GM10847 (cell line): Measurements from ENCODE around the gene ITPKA.

Experiments used
- POLR2A ChIP-seq: IDR thresholded peaks from 2 replicates; pipeline ENCODE4 v1.6.1; 2011; ENCODE audit not compliant: insufficient read length; ENCODE audit errors: extremely low read depth

Gene ITPKA

DNA sequence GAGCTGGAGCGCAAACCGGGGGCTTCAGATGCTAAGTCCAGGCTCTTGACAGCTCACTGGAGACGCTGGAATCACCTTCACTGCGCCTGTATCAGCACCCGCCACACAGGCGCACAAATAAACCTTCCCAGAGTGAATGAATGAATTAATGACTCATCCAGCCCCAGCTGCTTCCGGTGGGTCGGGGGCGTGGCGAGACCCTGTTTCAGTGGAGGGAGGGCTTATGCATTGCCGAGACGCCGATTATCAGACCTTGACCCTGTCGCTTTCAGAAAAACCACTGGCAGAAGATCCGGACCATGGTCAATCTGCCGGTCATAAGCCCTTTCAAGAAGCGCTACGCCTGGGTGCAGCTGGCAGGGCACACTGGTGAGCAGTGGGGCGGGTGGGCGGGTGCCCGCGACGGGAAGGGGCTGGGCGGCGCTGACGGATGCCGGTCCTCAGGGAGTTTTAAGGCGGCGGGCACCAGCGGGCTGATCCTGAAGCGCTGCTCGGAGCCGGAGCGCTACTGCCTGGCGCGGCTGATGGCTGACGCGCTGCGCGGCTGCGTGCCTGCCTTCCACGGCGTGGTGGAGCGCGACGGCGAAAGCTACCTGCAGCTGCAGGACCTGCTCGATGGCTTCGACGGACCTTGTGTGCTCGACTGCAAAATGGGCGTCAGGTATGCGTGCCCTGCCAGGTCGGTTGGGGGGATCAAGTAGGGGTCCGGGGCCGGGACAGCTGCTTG lies 7.7 kb downstream of the ITPKA start:
- no peak for TF ChIP-seq POLR2A

DNA sequence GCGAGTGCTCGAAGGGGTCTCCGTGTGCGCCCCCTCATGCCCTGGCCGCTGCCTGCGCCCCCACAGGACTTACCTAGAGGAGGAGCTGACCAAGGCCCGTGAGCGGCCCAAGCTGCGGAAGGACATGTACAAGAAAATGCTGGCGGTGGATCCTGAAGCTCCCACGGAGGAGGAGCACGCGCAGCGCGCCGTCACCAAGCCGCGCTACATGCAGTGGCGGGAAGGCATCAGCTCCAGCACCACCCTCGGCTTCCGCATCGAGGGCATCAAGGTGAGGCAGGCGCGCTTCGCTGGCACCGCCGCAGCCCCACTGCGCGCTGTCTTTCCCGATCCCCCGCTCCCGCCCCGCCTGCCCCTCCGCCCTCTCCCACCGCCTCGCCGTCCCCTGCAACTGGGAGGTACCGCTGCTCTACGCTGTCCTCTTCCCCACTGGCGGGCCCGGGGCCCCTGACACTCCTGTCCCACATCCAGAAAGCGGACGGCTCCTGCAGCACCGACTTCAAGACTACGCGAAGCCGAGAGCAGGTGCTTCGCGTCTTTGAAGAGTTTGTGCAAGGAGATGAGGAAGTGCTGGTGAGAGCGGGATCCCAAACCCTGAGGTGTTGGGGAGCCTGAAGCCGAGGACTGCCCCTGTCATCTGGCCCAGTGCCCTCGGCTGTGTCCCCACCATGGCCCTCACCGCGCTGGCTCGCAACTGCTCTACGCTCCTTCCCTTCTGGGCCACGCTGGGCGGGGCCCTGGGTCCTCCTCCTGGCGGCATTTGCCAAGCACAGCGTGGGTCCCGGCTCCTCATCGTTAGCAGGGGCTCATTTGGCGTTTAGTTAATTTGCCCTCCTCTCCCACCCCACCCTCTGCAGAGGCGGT lies 8.5 kb downstream of the ITPKA start:
- no peak for TF ChIP-seq POLR2A

DNA sequence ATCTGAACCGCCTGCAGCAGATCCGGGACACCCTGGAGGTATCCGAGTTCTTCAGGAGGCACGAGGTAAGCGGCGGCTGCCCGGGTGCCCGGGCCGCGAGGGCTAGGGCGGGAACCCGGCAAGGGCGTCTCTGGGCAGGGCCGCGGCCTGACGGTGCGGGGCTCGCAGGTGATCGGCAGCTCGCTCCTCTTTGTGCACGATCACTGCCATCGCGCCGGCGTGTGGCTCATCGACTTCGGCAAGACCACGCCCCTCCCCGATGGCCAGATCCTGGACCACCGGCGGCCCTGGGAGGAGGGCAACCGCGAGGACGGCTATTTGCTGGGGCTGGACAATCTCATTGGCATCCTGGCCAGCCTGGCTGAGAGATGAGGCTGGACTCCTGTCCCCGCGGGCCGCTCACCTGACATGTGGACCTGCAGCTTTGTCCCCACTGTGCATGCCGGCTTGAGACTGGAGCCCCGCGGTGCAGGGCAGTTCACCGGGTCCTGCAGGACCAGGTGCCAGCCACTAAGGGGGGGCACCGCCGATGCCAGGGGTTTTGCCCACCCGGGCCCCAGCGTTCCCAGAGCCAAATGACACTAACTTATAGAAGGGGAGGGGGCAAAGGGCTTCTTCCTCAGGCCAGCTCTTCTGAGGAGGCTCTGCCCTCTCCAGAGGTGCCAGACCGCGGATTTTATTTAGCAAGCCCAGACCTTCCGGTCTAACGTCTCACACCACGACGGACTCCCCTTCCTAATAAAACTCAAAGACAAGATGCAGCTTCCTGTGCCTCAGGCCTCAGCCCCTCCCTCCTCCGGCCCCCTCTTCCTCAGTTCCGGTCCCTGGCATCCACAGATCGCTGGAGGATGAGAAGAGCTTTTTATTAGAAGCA lies 9.4 kb downstream of the ITPKA start:
- TF ChIP-seq POLR2A: no peak

- no peak for TF ChIP-seq POLR2A
Observed at GRCh38 chr15:41503669-41504010, 10.0 kb downstream of the ITPKA start.

DNA sequence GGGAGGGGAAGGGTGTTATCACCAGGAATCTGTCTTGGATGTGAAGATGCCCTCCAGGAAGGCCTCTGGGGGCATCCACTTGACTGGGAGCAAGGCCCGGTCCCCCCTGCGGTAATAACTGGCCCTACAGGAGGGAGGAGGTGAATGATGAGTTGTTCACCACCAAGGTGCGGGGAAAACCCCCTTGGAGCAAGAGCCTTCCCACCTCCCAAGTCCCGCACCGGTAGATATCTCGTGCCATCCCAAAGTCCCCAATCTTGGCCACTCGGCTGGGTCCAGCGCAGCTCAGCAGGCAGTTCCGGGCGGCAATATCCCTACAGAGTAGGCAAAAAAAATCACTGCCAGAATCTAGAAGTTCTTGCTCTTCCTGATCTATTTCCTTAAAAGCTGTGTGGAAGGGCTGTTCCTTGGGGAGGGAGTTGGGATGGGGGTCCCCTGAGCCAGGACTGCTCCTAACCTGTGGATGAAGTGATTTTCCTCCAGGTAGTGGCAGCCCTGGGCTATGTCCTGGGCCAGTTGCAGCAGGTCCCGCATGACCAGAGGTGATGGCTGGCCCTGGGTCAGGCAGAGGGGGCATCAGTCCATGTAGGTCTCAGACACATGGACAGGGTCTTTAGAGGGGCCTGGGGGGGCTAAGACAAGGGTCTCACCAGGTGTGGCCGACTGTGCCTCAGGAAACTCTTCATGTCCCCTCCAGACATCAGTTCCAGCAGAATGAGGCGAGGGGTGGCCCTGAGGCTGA lies 11.2 kb downstream of the ITPKA start:
- TF ChIP-seq POLR2A: no peak

DNA sequence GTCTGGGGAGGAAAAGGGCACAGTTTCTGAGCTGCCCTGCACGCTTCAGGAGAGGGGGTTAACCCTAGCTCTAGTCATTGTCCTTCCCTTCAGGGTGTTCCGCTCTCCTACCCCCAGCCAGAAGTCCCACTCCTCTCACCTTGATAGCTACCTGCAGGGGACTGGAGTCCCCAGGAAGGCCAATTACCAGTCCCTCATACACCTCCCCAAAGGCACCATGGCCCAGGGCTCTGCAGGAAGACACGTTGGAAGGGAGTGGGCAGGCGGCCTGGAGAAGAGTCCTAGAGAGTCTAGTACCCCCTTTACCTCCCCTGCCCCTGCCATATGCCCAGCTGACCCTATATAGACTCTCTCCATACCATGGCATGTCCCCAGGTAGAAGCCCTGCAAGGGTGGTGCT lies 12.1 kb downstream of the ITPKA start:
- TF ChIP-seq POLR2A: no peak

DNA sequence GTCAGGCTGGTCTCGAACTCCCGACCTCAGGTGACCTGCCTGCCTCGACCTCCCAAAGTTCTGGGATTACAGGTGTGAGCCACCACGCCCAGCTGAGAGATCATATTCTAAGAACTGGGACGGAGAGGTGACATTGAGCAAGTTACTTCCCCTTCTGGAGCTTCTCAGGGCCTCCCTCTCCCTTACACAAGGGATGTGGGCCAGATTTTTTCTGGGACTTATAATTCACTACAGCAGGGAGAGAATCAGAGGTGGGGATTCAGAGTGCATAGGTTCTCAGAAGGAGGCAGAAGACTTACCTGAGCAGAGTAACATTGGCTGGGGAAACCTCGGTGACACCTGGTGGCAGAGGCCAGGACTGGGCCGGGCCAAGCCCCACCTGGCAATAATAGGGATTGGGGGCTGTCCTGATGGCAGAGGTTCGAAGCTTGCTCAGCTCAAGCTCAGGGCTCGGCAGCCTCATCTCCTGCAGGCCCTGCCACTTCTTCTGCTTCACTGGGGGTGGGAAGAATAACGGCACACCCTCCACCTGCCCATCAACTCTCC lies 13.2 kb downstream of the ITPKA start:
- no peak for TF ChIP-seq POLR2A

- no peak for TF ChIP-seq POLR2A
Observed at GRCh38 chr15:41507820-41508290, 14.2 kb downstream of the ITPKA start.

DNA sequence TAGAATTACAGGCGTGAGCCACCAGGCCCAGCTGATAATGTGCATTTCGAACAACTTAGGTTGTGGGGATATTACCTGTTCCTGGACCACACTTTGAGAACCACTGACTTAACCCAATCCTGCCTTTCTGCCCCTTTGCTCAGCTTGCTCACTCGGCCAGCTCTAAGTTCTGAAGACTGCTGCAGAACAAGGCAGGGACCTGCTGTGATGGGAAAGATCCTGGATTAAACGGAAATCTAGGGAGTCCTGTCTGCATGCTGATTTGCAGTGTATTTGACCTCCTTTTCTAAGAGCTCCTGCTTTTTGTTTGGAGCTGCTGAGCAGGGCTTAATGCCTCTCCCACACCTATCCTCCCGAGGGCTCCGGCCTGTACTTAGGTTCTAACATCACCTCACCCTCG lies 17.1 kb downstream of the ITPKA start:
- no peak for TF ChIP-seq POLR2A

GRCh38 chr15:41511331-41511898 lies 17.7 kb downstream of the ITPKA start:
- TF ChIP-seq POLR2A: no peak

- TF ChIP-seq POLR2A: no peak
Observed at GRCh38 chr15:41511899-41512369, 18.3 kb downstream of the ITPKA start.

DNA sequence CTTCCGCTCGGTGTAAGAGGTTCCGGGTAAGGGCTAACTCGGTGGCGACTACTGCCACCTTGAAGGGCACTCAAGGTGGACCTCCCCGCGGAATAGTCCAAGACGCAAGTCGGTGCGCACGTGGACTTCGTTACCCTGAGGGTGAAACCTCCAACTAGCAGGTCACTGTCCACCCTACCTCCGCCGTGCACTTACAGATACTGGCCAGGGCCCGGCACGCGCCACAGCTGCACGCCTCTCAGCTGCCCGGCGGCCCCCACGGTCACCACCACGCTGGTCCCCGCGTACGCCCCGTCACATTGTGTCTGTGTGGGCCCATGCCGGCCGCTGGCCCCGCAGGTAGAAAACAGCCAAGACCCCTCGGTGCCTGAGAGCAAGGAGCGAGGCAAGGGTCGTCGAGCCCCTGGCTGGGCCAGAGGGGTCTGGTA lies 18.9 kb downstream of the ITPKA start:
- no peak for TF ChIP-seq POLR2A

DNA sequence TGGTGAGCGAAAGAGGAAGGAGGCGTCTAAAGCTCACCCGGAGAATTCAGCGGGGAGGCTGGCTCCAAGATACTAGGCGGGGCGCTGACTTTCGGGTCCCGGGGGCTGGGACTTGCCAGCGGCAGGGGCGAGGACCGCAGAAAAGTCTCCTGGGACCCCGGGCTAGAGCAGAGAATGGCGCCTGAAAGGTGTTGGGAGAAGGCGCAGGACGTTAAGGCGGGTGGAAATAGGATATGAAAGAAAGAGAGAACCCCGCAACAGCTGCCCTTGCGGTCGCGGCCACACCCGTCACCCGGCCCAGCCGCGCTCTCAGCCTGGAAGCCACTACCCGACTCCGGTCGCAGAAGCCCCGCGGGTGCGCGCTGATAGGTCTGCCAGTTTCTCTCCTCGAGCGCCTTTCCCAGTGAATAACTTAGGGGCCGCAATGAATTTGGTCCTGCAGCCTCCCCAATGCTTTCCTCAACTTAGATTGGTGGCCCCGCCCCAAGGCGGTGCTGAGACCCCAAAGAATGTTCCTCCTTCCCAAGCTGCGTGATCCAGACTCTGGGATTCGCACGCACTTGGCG lies 19.3 kb downstream of the ITPKA start:
- no peak for TF ChIP-seq POLR2A
